Stomach smooth muscle (tissue), 2 donors: Measurements from ENCODE around the gene NOC4L.

Source experiments
- H3K27ac ChIP-seq: one replicate; pipeline ENCODE4 v1.7.0; 2013; ENCODE audit warnings: mild to moderate bottlenecking, low read length, inconsistent platforms
- H3K27me3 ChIP-seq, 2 donors: one replicate each; pipeline ENCODE4 v1.7.0; 2013; ENCODE audit warnings: low read length in 2 of 2; ENCODE audit not compliant: insufficient read depth in 2 of 2, control insufficient read depth in 1 of 2
- H3K36me3 ChIP-seq, 2 donors: one replicate each; pipeline ENCODE4 v1.7.0; 2013; ENCODE audit warnings: low read length in 2 of 2; ENCODE audit not compliant: control insufficient read depth in 2 of 2, insufficient read depth in 2 of 2
- H3K4me1 ChIP-seq: one replicate; pipeline ENCODE4 v1.7.0; 2013; ENCODE audit warnings: low read length; ENCODE audit not compliant: control insufficient read depth, insufficient read depth
- H3K4me3 ChIP-seq, 2 donors: one replicate each; pipeline ENCODE4 v1.7.0; 2013; ENCODE audit warnings: low read length in 2 of 2
- H3K9ac ChIP-seq, 2 donors: one replicate each; pipeline ENCODE4 v1.7.0; 2013; ENCODE audit warnings: low read length in 2 of 2, mild to moderate bottlenecking in 1 of 2
- H3K9me3 ChIP-seq, 2 donors: one replicate each; pipeline ENCODE4 v1.7.0; 2013; ENCODE audit warnings: low read length in 2 of 2; ENCODE audit not compliant: control insufficient read depth in 2 of 2
- donor health status: healthy.
- donor health status: Pancreatic carcinoma.

The NOC4L gene

GRCh38 chr12:132187646-132188450 is 43.6 kb downstream of the NOC4L start:
- Histone ChIP-seq H3K27ac (no peak overlapping the region), H3K36me3 (no peaks in the 10 kb centered on the region), H3K9ac (no peak overlapping the region), H3K4me3 (no peak overlapping the region), H3K4me1 (peaks cover 19% of the 10 kb centered on the region), H3K27me3 (no peaks in the 10 kb centered on the region), H3K9me3 (peaks cover 0 to 31% of the 10 kb centered on the region in 2 donors)

- Histone ChIP-seq H3K27me3 (no peaks in the 10 kb centered on the region), H3K36me3 (no peaks in the 10 kb centered on the region), H3K9me3 (peaks cover 0 to 32% of the 10 kb centered on the region in 2 donors), H3K27ac (no peak overlapping the region), H3K4me3 (no peak overlapping the region), H3K9ac (no peak overlapping the region), H3K4me1 (peaks cover 19% of the 10 kb centered on the region)
Measured at GRCh38 chr12:132188451-132188901, 44.2 kb downstream of the NOC4L start.

- peak overlapping the region; percentile 11 for H3K27ac ChIP-seq
- no peaks in the 10 kb centered on the region for H3K27me3 ChIP-seq
- H3K4me3 ChIP-seq, result peak overlapping the region; percentile 73 to 82
- H3K36me3 ChIP-seq, result no peaks in the 10 kb centered on the region
- H3K9me3 ChIP-seq, result peaks cover 0 to 36% of the 10 kb centered on the region in 2 donors
- peaks cover 19% of the 10 kb centered on the region for H3K4me1 ChIP-seq
- peak overlapping the region; percentile 35 to 60 for H3K9ac ChIP-seq
Measured at GRCh38 chr12:132188916-132189325, 44.7 kb downstream of the NOC4L start.

- Histone ChIP-seq H3K9me3 (peaks cover 0 to 40% of the 10 kb centered on the region in 2 donors), H3K27ac (peak overlapping the region; percentile 11), H3K4me1 (peaks cover 19% of the 10 kb centered on the region), H3K9ac (peak overlapping the region; percentile 69 to 77), H3K4me3 (peak overlapping the region; percentile 80 to 82), H3K36me3 (no peaks in the 10 kb centered on the region), H3K27me3 (no peaks in the 10 kb centered on the region)
Measured at GRCh38 chr12:132189378-132190011, 45.2 kb downstream of the NOC4L start.

GRCh38 chr12:132190012-132190755 is 45.9 kb downstream of the NOC4L start:
- Histone ChIP-seq H3K27ac (no peak overlapping the region), H3K9me3 (peaks cover 0 to 38% of the 10 kb centered on the region in 2 donors), H3K27me3 (no peaks in the 10 kb centered on the region), H3K36me3 (no peaks in the 10 kb centered on the region), H3K4me3 (peak overlapping the region; percentile 80 to 82), H3K4me1 (peaks cover 19% of the 10 kb centered on the region), H3K9ac (peak overlapping the region; percentile 69 to 77)

GRCh38 chr12:132190834-132191500 is 46.7 kb downstream of the NOC4L start:
- H3K36me3 ChIP-seq, result no peaks in the 10 kb centered on the region
- H3K4me1 ChIP-seq, result peaks cover 19% of the 10 kb centered on the region
- H3K27ac ChIP-seq, result no peak overlapping the region
- no peak overlapping the region for H3K9ac ChIP-seq
- no peaks in the 10 kb centered on the region for H3K27me3 ChIP-seq
- H3K4me3 ChIP-seq, result peak overlapping the region in 1 of 2 donors; percentile 82
- H3K9me3 ChIP-seq, result peaks cover 0 to 30% of the 10 kb centered on the region in 2 donors

- H3K27me3 ChIP-seq, result no peaks in the 10 kb centered on the region
- H3K9ac ChIP-seq, result no peak overlapping the region
- H3K4me3 ChIP-seq, result no peak overlapping the region
- no peak overlapping the region for H3K27ac ChIP-seq
- H3K9me3 ChIP-seq, result peaks cover 0 to 24% of the 10 kb centered on the region in 2 donors
- H3K36me3 ChIP-seq, result no peaks in the 10 kb centered on the region
- peaks cover 19% of the 10 kb centered on the region for H3K4me1 ChIP-seq
Measured at GRCh38 chr12:132191715-132192553, 47.7 kb downstream of the NOC4L start.

GRCh38 chr12:132194056-132194455 is 49.8 kb downstream of the NOC4L start:
- H3K9ac ChIP-seq, result no peak overlapping the region
- H3K27ac ChIP-seq, result no peak overlapping the region
- peaks cover 0 to 10% of the 10 kb centered on the region in 2 donors for H3K9me3 ChIP-seq
- peaks cover 18% of the 10 kb centered on the region for H3K4me1 ChIP-seq
- H3K4me3 ChIP-seq, result no peak overlapping the region
- H3K36me3 ChIP-seq, result no peaks in the 10 kb centered on the region
- H3K27me3 ChIP-seq, result no peaks in the 10 kb centered on the region

- Histone ChIP-seq H3K4me3 (no peak overlapping the region), H3K27me3 (no peaks in the 10 kb centered on the region), H3K9ac (no peak overlapping the region), H3K27ac (no peak overlapping the region), H3K36me3 (no peaks in the 10 kb centered on the region), H3K9me3 (peaks cover 0 to 10% of the 10 kb centered on the region in 2 donors), H3K4me1 (peaks cover 13% of the 10 kb centered on the region)
Measured at GRCh38 chr12:132194556-132194955, 50.3 kb downstream of the NOC4L start.
